ENCODE data around the gene ZKSCAN8.

The ZKSCAN8 gene

DNA sequence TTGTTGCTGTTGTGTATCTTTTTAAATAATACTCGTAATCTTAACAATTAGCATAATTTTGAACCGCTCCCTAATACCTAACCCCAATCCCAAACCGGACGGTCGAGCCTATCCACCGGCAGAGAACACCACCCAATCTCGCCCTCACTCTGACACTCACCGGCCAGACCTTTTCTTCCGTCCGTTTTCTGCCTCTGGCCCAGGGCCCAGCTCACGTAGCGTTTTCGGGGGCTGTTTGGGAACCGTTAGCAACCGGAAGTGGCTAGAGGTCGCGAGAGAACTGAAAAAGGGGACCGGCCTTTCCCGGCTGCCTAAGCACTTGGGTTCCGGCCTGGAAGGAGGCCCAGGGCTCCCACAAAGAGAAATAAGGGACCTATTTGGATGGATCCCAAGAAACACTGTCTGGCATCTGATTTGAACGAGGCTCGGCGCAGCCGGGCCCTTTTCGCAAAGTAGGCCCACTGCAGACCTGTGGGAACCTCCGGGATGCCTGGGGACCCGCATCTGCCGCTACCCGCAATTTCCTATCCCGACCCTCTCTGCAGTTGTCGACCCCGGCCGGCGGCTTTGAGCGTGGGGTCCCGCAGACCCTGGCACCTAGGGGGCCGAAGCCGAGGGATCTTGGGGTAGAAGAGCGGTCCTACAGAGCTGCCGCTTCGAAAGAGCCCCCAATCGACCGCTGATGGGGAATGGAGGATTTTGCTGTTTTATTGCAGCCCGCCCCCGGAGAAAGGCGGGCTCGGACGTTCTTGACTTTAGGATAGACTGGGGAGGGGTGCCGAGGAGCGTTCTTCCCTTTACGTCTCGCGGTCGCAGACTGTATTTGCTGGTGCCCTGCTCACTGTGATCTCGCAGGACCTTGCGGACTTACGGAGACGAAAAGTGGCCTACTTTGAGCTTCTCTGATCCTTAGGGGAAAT is 4.8 kb upstream of the ZKSCAN8 start:
- peak overlapping the region; percentile 94 for H3K27ac ChIP-seq (replicated peaks)
- no peaks in the 10 kb centered on the region for H3K27me3 ChIP-seq (ENCODE audit: insufficient read depth, poor library complexity, severe bottlenecking)
- TF ChIP-seq, protein P1, sequence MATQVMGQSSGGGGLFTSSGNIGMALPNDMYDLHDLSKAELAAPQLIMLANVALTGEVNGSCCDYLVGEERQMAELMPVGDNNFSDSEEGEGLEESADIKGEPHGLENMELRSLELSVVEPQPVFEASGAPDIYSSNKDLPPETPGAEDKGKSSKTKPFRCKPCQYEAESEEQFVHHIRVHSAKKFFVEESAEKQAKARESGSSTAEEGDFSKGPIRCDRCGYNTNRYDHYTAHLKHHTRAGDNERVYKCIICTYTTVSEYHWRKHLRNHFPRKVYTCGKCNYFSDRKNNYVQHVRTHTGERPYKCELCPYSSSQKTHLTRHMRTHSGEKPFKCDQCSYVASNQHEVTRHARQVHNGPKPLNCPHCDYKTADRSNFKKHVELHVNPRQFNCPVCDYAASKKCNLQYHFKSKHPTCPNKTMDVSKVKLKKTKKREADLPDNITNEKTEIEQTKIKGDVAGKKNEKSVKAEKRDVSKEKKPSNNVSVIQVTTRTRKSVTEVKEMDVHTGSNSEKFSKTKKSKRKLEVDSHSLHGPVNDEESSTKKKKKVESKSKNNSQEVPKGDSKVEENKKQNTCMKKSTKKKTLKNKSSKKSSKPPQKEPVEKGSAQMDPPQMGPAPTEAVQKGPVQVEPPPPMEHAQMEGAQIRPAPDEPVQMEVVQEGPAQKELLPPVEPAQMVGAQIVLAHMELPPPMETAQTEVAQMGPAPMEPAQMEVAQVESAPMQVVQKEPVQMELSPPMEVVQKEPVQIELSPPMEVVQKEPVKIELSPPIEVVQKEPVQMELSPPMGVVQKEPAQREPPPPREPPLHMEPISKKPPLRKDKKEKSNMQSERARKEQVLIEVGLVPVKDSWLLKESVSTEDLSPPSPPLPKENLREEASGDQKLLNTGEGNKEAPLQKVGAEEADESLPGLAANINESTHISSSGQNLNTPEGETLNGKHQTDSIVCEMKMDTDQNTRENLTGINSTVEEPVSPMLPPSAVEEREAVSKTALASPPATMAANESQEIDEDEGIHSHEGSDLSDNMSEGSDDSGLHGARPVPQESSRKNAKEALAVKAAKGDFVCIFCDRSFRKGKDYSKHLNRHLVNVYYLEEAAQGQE (IDR thresholded peaks at IDR 0.05; ENCODE audit: insufficient replicate concordance, low read depth), result no peak
- TF ChIP-seq POLR2AphosphoS5 (IDR thresholded peaks at IDR 0.05; ENCODE audit: low read depth), result peak; percentile 80
- TF ChIP-seq, protein P2, sequence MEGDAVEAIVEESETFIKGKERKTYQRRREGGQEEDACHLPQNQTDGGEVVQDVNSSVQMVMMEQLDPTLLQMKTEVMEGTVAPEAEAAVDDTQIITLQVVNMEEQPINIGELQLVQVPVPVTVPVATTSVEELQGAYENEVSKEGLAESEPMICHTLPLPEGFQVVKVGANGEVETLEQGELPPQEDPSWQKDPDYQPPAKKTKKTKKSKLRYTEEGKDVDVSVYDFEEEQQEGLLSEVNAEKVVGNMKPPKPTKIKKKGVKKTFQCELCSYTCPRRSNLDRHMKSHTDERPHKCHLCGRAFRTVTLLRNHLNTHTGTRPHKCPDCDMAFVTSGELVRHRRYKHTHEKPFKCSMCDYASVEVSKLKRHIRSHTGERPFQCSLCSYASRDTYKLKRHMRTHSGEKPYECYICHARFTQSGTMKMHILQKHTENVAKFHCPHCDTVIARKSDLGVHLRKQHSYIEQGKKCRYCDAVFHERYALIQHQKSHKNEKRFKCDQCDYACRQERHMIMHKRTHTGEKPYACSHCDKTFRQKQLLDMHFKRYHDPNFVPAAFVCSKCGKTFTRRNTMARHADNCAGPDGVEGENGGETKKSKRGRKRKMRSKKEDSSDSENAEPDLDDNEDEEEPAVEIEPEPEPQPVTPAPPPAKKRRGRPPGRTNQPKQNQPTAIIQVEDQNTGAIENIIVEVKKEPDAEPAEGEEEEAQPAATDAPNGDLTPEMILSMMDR (IDR thresholded peaks at IDR 0.05; ENCODE audit: insufficient read depth, low read length), result no peak
- TF ChIP-seq SPI1 (IDR thresholded peaks at IDR 0.05; ENCODE audit: borderline replicate concordance, low read depth), result peak; percentile 26; the same call in 1 of the 2 replicates
- peak; percentile 97 for TF ChIP-seq GABPA (IDR thresholded peaks at IDR 0.05; ENCODE audit: low read depth)
- H3K4me3 ChIP-seq (replicated peaks; ENCODE audit: insufficient read depth, low read length), result peak overlapping the region; percentile 81
- DNase-seq (ENCODE audit: low read depth in 1 of 2, low spot score in 1 of 2), result peak; percentile 80 to 92

DNA sequence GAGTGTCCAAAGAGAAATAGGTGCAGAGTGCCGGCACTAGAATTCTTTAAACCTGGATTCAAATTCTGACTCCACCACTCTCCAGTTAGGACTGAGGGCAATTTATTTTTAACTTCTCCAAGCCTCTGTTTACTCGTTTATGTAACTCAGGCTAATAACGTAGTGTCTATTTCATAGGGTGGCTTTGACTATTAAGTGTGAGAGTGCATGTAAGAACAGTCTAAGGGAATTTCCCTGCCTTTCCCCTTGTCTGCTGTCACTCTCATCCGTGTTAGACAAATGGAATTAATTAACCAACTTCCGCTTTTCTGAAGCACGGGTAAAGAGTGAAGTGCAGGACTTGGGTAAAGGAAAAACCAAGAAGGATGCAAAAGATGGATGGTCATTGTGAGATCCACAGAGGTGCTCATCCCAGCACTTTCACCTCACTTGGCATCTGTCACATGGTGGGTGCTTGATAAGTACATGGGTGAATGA is 4.1 kb upstream of the ZKSCAN8 start:
- Histone ChIP-seq H3K27ac (replicated peaks) (peak overlapping the region; percentile 94), H3K27me3 (ENCODE audit: insufficient read depth, poor library complexity, severe bottlenecking) (no peaks in the 10 kb centered on the region), H3K4me3 (replicated peaks; ENCODE audit: insufficient read depth, low read length) (peak overlapping the region; percentile 81)
- TF ChIP-seq, protein P1 (IDR thresholded peaks at IDR 0.05; ENCODE audit: insufficient replicate concordance, low read depth), result peak; percentile 30
- TF ChIP-seq, protein P2 (IDR thresholded peaks at IDR 0.05; ENCODE audit: insufficient read depth, low read length), result no peak
- TF ChIP-seq SPI1 (IDR thresholded peaks at IDR 0.05; ENCODE audit: borderline replicate concordance, low read depth), result peak; percentile 73; the same call in 1 of the 2 replicates
- peak in 1 of 2 experiments; percentile 45 for DNase-seq (ENCODE audit: low read depth in 1 of 2, low spot score in 1 of 2)

DNA sequence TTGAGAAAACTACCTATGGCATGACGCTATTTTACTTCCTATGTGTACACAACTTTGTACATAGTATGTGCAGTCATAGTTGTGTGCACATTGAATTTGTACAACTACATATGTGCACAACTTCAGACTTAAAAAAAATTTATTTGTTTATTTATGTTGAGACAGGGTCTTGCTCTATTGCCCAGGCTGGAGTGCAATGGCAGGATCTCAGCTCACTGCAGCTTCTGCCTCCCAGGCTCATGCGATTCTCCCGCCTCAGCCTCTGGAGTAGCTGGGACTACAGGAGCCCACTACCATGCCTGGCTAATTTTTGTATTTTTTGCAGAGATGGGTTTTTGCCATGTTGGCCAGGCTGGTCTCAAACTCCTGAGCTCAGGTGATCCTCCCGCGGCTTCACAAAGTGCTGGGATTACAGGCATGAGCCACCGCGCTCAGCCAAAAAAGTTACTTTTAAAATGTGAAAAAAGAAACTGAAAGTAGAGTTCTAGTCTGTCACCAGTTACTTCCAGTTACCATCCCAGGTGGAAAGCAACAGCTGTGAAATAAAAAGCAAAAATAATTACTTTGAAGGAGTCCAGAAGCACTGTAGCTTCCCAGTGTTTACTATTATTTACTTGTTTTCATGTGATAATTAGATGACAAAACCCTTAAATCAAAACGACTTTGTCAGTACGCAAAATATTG is 1.7 kb upstream of the ZKSCAN8 start:
- H3K27me3 ChIP-seq (ENCODE audit: insufficient read depth, poor library complexity, severe bottlenecking), result no peaks in the 10 kb centered on the region
- TF ChIP-seq, protein P2 (IDR thresholded peaks at IDR 0.05; ENCODE audit: insufficient read depth, low read length), result no peak
- TF ChIP-seq GABPA (IDR thresholded peaks at IDR 0.05; ENCODE audit: low read depth) (no peak), POLR2AphosphoS5 (IDR thresholded peaks at IDR 0.05; ENCODE audit: low read depth) (no peak), SPI1 (IDR thresholded peaks at IDR 0.05; ENCODE audit: borderline replicate concordance, low read depth) (no peak)
- TF ChIP-seq, protein P1 (IDR thresholded peaks at IDR 0.05; ENCODE audit: insufficient replicate concordance, low read depth), result no peak
- no peak for DNase-seq (ENCODE audit: low read depth in 1 of 2, low spot score in 1 of 2)
- H3K4me3 ChIP-seq (replicated peaks; ENCODE audit: insufficient read depth, low read length), result no peak overlapping the region
- H3K27ac ChIP-seq (replicated peaks), result no peak overlapping the region
